GM12878 (cell line): ENCODE measurements around the gene CATSPERD. TPM values are rescaled to one million over a fixed set of nuclear protein-coding genes. Genes with fewer than 3 reads are reported as not detected.

Experiments
- ATF7 ChIP-seq: fragments of 450-650 bp; IDR thresholded peaks from 2 replicates; pipeline ENCODE4 v1.6.1; 2016; ENCODE audit warnings: low read depth, mild to moderate bottlenecking
- CBFB ChIP-seq: IDR thresholded peaks from 2 replicates; pipeline ENCODE4 v1.6.1; 2016; ENCODE audit warnings: antibody characterized with exemption, low read depth
- CHD2 ChIP-seq: IDR thresholded peaks from 2 replicates; pipeline ENCODE4 v1.6.1; 2011; ENCODE audit warnings: low read depth, low read length, improper control_type of control experiment, borderline replicate concordance
- EP300 ChIP-seq, 2 experiments: fragments of 150-350 bp in 1 of 2; IDR thresholded peaks; 2 replicates each; pipeline ENCODE4 v1.6.1; 2011 to 2012; ENCODE audit warnings: low read depth in 2 of 2, low read length in 2 of 2, borderline replicate concordance in 1 of 2, improper control_type of control experiment in 1 of 2, inconsistent platforms in 1 of 2; ENCODE audit not compliant: control insufficient read depth in 1 of 2
- FOS ChIP-seq: IDR thresholded peaks from 3 replicates; pipeline ENCODE4 v1.6.1; 2011; ENCODE audit warnings: borderline replicate concordance; ENCODE audit not compliant: insufficient read length; ENCODE audit errors: extremely low read depth
- HDGF ChIP-seq: fragments of 450-650 bp; IDR thresholded peaks from 2 replicates; pipeline ENCODE4 v1.6.1; 2016; ENCODE audit warnings: antibody characterized with exemption
- HSF1 ChIP-seq: fragments of 150-350 bp; IDR thresholded peaks from 2 replicates; pipeline ENCODE4 v1.6.1; 2014; ENCODE audit warnings: mild to moderate bottlenecking, low read depth, low read length
- KLF5 ChIP-seq: fragments of 450-650 bp; IDR thresholded peaks from 2 replicates; pipeline ENCODE4 v1.6.1; 2014; ENCODE audit warnings: mild to moderate bottlenecking; ENCODE audit not compliant: partially characterized antibody
- MTA3 ChIP-seq: IDR thresholded peaks from 2 replicates; pipeline ENCODE4 v1.6.1; 2012; ENCODE audit warnings: low read length, inconsistent platforms, borderline replicate concordance
- MYC ChIP-seq: IDR thresholded peaks from 2 replicates; pipeline ENCODE4 v1.6.1; 2011; ENCODE audit warnings: mild to moderate bottlenecking, low read length, moderate library complexity, inconsistent platforms; ENCODE audit not compliant: insufficient read depth, insufficient replicate concordance, insufficient read length, severe bottlenecking
- NBN ChIP-seq: fragments of 450-650 bp; IDR thresholded peaks from 2 replicates; pipeline ENCODE4 v1.6.1; 2016
- NFYB ChIP-seq: IDR thresholded peaks from 2 replicates; pipeline ENCODE4 v1.6.1; 2011; ENCODE audit warnings: low read depth, mild to moderate bottlenecking, low read length, improper control_type of control experiment, moderate library complexity; ENCODE audit not compliant: insufficient read depth
- NR2F1 ChIP-seq: fragments of 450-650 bp; conservative IDR thresholded peaks from 2 replicates; pipeline ENCODE4 v1.6.1; 2017; ENCODE audit warnings: mild to moderate bottlenecking
- POLR2A ChIP-seq: IDR thresholded peaks from 2 replicates; pipeline ENCODE4 v1.6.1; 2011; ENCODE audit warnings: low read depth, mild to moderate bottlenecking, low read length
- POU2F2 ChIP-seq: IDR thresholded peaks from 3 replicates; pipeline ENCODE4 v1.6.1; 2011; ENCODE audit warnings: low read depth, mild to moderate bottlenecking, low read length, borderline replicate concordance
- PRDM15 ChIP-seq: fragments of 450-650 bp; formaldehyde crosslinking; IDR thresholded peaks from 2 replicates; pipeline ENCODE4 v1.4.0; 2020; ENCODE audit warnings: mild to moderate bottlenecking, moderate library complexity
- RBBP5 ChIP-seq: fragments of 200-600 bp; sonication (generic); conservative IDR thresholded peaks from 2 replicates; pipeline ENCODE4 v1.6.1; 2016
- SMC3 ChIP-seq: IDR thresholded peaks from 2 replicates; pipeline ENCODE4 v1.6.1; 2011; ENCODE audit warnings: low read length, improper control_type of control experiment, borderline replicate concordance
- SREBF2 ChIP-seq: IDR thresholded peaks from 2 replicates; pipeline ENCODE4 v1.6.1; 2012; ENCODE audit warnings: mild to moderate bottlenecking, low read length
- STAT1 ChIP-seq: fragments of 450-650 bp; conservative IDR thresholded peaks from 2 replicates; pipeline ENCODE4 v1.6.1; 2014; ENCODE audit warnings: antibody characterized with exemption, mild to moderate bottlenecking
- STAT3 ChIP-seq: IDR thresholded peaks from 2 replicates; pipeline ENCODE4 v1.6.1; 2011; ENCODE audit warnings: low read depth, low read length, improper control_type of control experiment
- TCF3 ChIP-seq: IDR thresholded peaks from 2 replicates; pipeline ENCODE4 v1.6.1; 2012; ENCODE audit warnings: low read depth, mild to moderate bottlenecking, low read length, borderline replicate concordance; ENCODE audit not compliant: insufficient read depth
- TCF7 ChIP-seq: IDR thresholded peaks from 2 replicates; pipeline ENCODE4 v1.6.1; 2014; ENCODE audit warnings: antibody characterized with exemption, borderline replicate concordance
- WRNIP1 ChIP-seq: IDR thresholded peaks from 2 replicates; pipeline ENCODE4 v1.6.1; 2011; ENCODE audit warnings: low read depth, low read length, improper control_type of control experiment, borderline replicate concordance
- YBX1 ChIP-seq: fragments of 450-650 bp; IDR thresholded peaks from 2 replicates; pipeline ENCODE4 v1.6.1; 2016; ENCODE audit warnings: antibody characterized with exemption
- ZNF274 ChIP-seq: IDR thresholded peaks from one replicate; pipeline ENCODE4 v1.8.0; 2011; ENCODE audit not compliant: insufficient read length, insufficient read depth
- ZSCAN29 ChIP-seq: fragments of 450-650 bp; IDR thresholded peaks from 2 replicates; pipeline ENCODE4 v1.6.1; 2017; ENCODE audit warnings: mild to moderate bottlenecking, moderate library complexity
- polyA plus RNA-seq, 11 experiments: library from polyadenylated mRNA; depleted of rRNA in 4 of 11; unstranded in 6 of 11; stranded (reverse) in 5 of 11; fragments of >200 nt; fragmentation: Nextera tagmentation in 4 of 11; fragmentation: Illumina TruSeq in 1 of 11; extraction: Ambion mirVana in 4 of 11; extraction: Trizol in 1 of 11; gene quantifications; 1 replicate in 1 of 11; 2 replicates in 10 of 11; pipeline versions ENCODE4 v1.2.1 to v1.2.3, GENCODE V29; 2011 to 2016; ENCODE audit warnings: inconsistent platforms in 2 of 11, missing spikeins in 2 of 11, low read depth in 1 of 11
- total RNA-seq, 4 experiments: library from RNA; depleted of rRNA in 3 of 4; stranded (reverse); fragments of >200 nt in 3 of 4; fragmentation: Illumina TruSeq in 1 of 4; extraction: Trizol in 1 of 4; gene quantifications; 2 replicates each; pipeline versions ENCODE4 v1.2.1 to v1.2.3, GENCODE V29; 2013 to 2021

CATSPERD gene
- total and polyA plus RNA-seq, 10 of the 15 experiments (the other 5 are each of a cell fraction or from before 2014, with no cell fraction given): 0.02 to 0.38 (median 0.11) TPM; not detected in 5

GRCh38 chr19:5790559-5791520 lies 70.4 kb downstream of the CATSPERD start, which contains the start of gene DUS3L (continued):
- TF ChIP-seq PRDM15 (CRISPR knock-in tag) (no peak), RBBP5 (no peak; the same call in 1 of the 2 replicates), FOS (peak; percentile 42), EP300 (IDR thresholded peaks at IDR 0.05; ENCODE audit: borderline replicate concordance in 1 of 2, control insufficient read depth in 1 of 2, low read depth in 2 of 2, low read length in 2 of 2) (no peak), HDGF (peak; percentile 95; the same call in 1 of the 2 replicates), SREBF2 (no peak), STAT3 (no peak), POU2F2 (peak; percentile 63; the same call in 2 of the 3 replicates), YBX1 (no peak), ZSCAN29 (no peak), SMC3 (no peak), NR2F1 (peak; percentile 76), TCF3 (0 out of 2 replicates have a peak, but pooled peaks have one; percentile 13), ATF7 (peak; percentile 91), MYC (peak; percentile 94), KLF5 (peak; percentile 42), POLR2A (peak; percentile 93), CHD2 (peak; percentile 67), ZNF274 (no peak), WRNIP1 (no peak), NFYB (no peak), HSF1 (0 out of 2 replicates have a peak, but pooled peaks have one; percentile 10), MTA3 (no peak), STAT1 (0 out of 2 replicates have a peak, but pooled peaks have one; percentile 40), NBN (peak; percentile 98), CBFB (peak; percentile 18; the same call in 1 of the 2 replicates), TCF7 (no peak)
